ENCODE results near the gene WDCP. TPM values are rescaled to one million over a fixed set of nuclear protein-coding genes. Genes with fewer than 3 reads are reported as not detected.

Gene WDCP
- total RNA-seq, 4 donors from 2014 or later, result 6.1 to 8.1 (median 6.4) TPM

DNA sequence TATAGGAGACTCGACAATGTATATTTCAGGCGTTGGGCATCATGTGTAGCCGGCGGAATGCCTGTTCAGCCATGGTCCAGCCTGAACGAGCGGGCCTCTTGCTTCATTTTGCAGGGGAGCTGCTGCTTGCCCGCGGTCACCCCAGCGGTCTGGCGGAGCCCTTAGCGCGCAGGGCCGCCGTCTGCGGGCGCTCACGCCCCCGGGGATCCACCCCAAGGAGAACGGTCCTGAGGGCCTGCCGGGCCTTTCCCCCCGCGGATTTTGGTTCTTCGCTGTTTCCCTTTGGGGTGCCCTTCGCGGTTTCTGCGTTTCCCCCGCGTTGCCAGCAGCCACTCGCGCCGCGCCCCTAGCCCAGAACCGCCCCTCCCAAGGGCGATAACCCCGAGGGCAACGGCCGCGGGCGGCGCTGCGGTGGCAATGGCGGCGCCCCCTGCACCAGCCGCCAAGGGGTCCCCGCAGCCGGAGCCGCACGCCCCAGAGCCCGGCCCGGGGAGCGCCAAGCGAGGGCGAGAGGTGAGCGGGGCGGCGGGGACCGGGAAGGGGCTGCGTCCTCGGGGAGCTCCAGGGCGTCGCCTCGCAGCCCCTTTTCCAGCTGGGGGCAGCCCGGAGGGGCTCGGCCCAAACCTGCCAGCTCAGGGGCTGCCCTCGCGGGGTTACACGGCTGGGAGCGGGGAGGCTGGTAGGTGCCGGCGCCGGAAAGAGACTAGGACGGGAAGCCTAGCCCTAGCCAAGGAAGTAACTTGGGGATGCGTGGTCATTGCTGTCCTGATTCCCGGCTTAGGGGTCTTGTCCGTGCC lies 37.3 kb downstream of the WDCP start, which contains the start of gene MFSD2B:
Gene MFSD2B, plus strand, starts transcription at position 406 of the 797 bp plus-strand sequence. Its CDS starts 12 bp downstream, at position 418.
- H3K27ac ChIP-seq, result no peak within 1 kb of the TSS
- no peaks in the 10 kb centered on the region for H3K9me3 ChIP-seq
- H3K27me3 ChIP-seq, result peaks cover 0 to 29% of the 10 kb centered on the region in 2 donors
- TF ChIP-seq, protein P1, sequence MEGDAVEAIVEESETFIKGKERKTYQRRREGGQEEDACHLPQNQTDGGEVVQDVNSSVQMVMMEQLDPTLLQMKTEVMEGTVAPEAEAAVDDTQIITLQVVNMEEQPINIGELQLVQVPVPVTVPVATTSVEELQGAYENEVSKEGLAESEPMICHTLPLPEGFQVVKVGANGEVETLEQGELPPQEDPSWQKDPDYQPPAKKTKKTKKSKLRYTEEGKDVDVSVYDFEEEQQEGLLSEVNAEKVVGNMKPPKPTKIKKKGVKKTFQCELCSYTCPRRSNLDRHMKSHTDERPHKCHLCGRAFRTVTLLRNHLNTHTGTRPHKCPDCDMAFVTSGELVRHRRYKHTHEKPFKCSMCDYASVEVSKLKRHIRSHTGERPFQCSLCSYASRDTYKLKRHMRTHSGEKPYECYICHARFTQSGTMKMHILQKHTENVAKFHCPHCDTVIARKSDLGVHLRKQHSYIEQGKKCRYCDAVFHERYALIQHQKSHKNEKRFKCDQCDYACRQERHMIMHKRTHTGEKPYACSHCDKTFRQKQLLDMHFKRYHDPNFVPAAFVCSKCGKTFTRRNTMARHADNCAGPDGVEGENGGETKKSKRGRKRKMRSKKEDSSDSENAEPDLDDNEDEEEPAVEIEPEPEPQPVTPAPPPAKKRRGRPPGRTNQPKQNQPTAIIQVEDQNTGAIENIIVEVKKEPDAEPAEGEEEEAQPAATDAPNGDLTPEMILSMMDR (IDR thresholded peaks at IDR 0.05), result no peak
- TF ChIP-seq EP300 (IDR thresholded peaks at IDR 0.05) (no peak), POLR2A (IDR thresholded peaks at IDR 0.05) (no peak)
- peaks cover 0 to 17% (median 10%) of the 10 kb centered on the region in 4 donors for H3K4me1 ChIP-seq
- WGBS, 2 donors, result 1 to 8% methylated on average over 47 to 58 of the region's 75 CpGs
- H3K4me3 ChIP-seq, result peak within 1 kb of the TSS; percentile 24 to 54 (median 38)
- H3K36me3 ChIP-seq, result no peaks in the 10 kb centered on the region
- no peak for DNase-seq (ENCODE audit: low spot score in 2 of 2)

DNA sequence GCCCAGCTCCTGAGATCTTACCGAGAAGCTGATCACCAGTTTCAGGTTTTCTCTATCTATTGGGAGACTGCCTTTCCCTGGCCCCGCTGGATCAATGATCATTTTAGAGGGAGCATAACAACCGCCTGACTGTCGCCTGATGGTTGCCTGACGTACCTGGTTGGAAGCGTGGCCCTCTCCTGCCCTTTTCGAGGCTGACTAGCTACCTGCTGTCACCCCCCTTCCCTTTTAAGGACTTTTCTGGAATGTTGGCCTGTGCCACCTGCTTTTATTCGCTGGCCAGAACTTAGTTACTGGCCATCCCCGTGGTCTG lies 37.9 kb downstream of the WDCP start:
- TF ChIP-seq, protein P1 (IDR thresholded peaks at IDR 0.05), result no peak
- TF ChIP-seq EP300 (IDR thresholded peaks at IDR 0.05) (no peak), POLR2A (IDR thresholded peaks at IDR 0.05) (no peak)
- no peak for DNase-seq (ENCODE audit: low spot score in 2 of 2)
- WGBS, 2 donors, result 73 to 77% methylated on average over 9 of the region's 9 CpGs
- Histone ChIP-seq H3K4me1 (peaks cover 0 to 17% (median 10%) of the 10 kb centered on the region in 4 donors), H3K36me3 (no peaks in the 10 kb centered on the region), H3K27me3 (peaks cover 0 to 29% of the 10 kb centered on the region in 2 donors), H3K9me3 (no peaks in the 10 kb centered on the region), H3K4me3 (peak overlapping the region in 1 of 4 donors; percentile 54), H3K27ac (no peak overlapping the region)

DNA sequence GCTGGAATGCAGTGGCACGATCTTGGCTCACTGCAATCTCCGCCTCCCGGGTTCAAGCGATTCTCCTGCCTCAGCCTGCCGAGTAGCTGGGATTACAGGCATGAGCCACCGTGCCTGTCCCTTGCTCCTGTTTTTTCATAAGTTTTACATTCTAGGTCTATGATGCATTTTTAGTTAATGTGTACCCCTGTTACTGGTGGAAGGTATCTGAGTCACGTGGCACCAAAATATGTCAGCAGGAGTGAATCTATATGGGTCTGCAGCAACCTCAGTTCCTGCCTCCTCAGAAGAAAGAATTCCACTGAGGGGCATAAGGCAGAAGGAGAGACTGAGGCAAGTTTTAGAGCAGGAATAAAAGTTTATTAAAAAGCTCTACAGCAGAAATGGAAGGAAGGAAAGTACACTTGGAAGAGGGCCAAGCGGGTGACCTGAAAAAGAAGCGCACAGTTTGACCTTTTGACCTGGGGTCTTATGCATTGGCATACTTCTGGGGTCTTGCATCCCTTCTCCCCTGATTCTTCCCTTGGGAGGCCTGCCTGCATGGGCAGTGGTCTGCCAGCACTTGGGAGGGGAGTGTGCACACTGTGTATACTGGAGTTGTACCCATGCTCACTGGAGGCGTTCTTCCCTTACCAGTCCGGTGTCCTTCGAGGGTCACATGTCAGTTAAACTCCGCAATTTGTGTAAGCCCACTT lies 38.4 kb downstream of the WDCP start:
- 54 to 56% methylated on average over 13 of the region's 13 CpGs for WGBS, 2 donors
- Histone ChIP-seq H3K4me1 (peaks cover 0 to 17% (median 10%) of the 10 kb centered on the region in 4 donors), H3K27ac (no peak overlapping the region), H3K9me3 (no peaks in the 10 kb centered on the region), H3K36me3 (no peaks in the 10 kb centered on the region), H3K27me3 (peaks cover 0 to 29% of the 10 kb centered on the region in 2 donors), H3K4me3 (no peak overlapping the region)
- TF ChIP-seq POLR2A (IDR thresholded peaks at IDR 0.05) (no peak), EP300 (IDR thresholded peaks at IDR 0.05) (no peak)
- TF ChIP-seq, protein P1 (IDR thresholded peaks at IDR 0.05), result no peak
- DNase-seq (ENCODE audit: low spot score in 2 of 2), result no peak

DNA sequence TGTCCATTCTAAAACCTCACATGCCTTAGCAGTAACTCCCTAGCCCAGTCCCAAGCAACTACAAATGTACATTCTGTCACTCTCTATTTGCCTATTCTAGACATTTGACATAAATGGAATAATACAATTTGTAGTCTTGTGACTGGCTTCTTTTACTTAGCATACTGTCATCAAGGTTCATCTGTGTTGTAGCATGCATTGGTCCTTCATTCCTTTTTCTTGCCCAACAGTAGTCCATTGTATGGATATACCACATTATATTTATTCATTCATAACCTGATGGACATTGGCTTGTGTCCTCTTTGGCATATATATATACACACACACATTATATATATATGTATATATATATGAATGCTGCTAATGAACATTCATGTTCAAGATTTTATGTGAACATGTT lies 39.5 kb downstream of the WDCP start:
- TF ChIP-seq POLR2A (IDR thresholded peaks at IDR 0.05) (no peak), EP300 (IDR thresholded peaks at IDR 0.05) (no peak)
- H3K9me3 ChIP-seq, result no peaks in the 10 kb centered on the region
- H3K4me1 ChIP-seq, result peaks cover 0 to 17% (median 10%) of the 10 kb centered on the region in 4 donors
- no peak overlapping the region for H3K27ac ChIP-seq
- peaks cover 0 to 4% (median 0%) of the 10 kb centered on the region in 3 donors for H3K36me3 ChIP-seq
- no peak overlapping the region for H3K4me3 ChIP-seq
- H3K27me3 ChIP-seq, result peaks cover 0 to 29% of the 10 kb centered on the region in 2 donors
- no peak for DNase-seq (ENCODE audit: low spot score in 2 of 2)

DNA sequence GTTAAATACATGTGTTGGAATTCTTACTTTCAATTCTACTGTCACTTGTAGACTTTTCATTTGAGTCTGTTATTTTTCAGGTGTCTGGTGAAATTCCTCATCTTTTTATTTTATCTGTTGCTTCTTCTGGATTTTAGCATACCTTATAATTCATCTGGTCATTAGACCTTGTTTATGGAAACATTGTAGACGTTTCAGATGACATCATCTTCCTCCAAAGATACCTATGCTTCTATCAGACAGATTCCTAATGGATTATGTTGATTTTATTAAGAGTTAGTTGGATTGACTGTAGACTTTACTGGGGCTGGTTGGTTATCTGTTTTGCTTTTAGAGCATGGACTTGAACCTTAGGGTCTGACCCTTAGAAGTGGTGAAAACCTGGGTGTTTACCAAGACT lies 52.6 kb downstream of the WDCP start:
- Histone ChIP-seq H3K27ac (no peak overlapping the region), H3K4me1 (no peaks in the 10 kb centered on the region), H3K9me3 (no peaks in the 10 kb centered on the region), H3K27me3 (no peaks in the 10 kb centered on the region), H3K36me3 (peaks cover 0 to 46% (median 0%) of the 10 kb centered on the region in 3 donors), H3K4me3 (no peak overlapping the region)
- 33 to 51% methylated on average over 1 of the region's 1 CpG for WGBS, 2 donors
- TF ChIP-seq EP300 (IDR thresholded peaks at IDR 0.05) (no peak), POLR2A (IDR thresholded peaks at IDR 0.05) (no peak)
- TF ChIP-seq, protein P1 (IDR thresholded peaks at IDR 0.05), result no peak
- no peak for DNase-seq (ENCODE audit: low spot score in 2 of 2)

All from tibial nerve (tissue), 4 donors.